ACHN (cell line): Measurements from ENCODE around the gene KXD1.
"Not testable (repeated sequence)": the region's sequence is repeated elsewhere in the genome, so short reads cannot be mapped to it uniquely, and the experiment has no call there.

Experiments
- DNase-seq: peaks from one replicate; pipeline ENCODE4 v3.0.0-alpha.2; 2015
- in situ Hi-C: cut with HindIII; loops from 2 replicates; pipeline ENCODE4 v1.10.0; 2017; ENCODE audit warnings: low sequenced_read_pairs, low pct_ligation_motif_present, low pct_unique_long_range_greater_than_20kb

The KXD1 gene

GRCh38 chr19:18594096-18594823, 36.6 kb downstream of the KXD1 start:
- in situ Hi-C loops = no loop called here
- DNase-seq = peak; percentile 78

- no peak for DNase-seq
- in situ Hi-C loops = no loop called here
Observed at GRCh38 chr19:18594824-18595373, 37.2 kb downstream of the KXD1 start.

GRCh38 chr19:18595475-18595874, 37.8 kb downstream of the KXD1 start:
- DNase-seq = no peak
- in situ Hi-C loops = no loop called here

GRCh38 chr19:18596752-18597157, 39.1 kb downstream of the KXD1 start:
- in situ Hi-C loops = no loop called here
- no peak for DNase-seq

- no peak for DNase-seq
- in situ Hi-C loops = no loop called here
Observed at GRCh38 chr19:18597809-18598660, 40.4 kb downstream of the KXD1 start.

- in situ Hi-C loops = no loop called here
- no peak for DNase-seq
Observed at GRCh38 chr19:18599485-18599884, 41.8 kb downstream of the KXD1 start.

- in situ Hi-C loops, DNase-seq: not testable (repeated sequence)
Observed at GRCh38 chr19:18600692-18601397, 43.2 kb downstream of the KXD1 start.

GRCh38 chr19:18601875-18602274, 44.2 kb downstream of the KXD1 start:
- in situ Hi-C loops = no loop called here
- no peak for DNase-seq

- peak; percentile 33 for DNase-seq
- in situ Hi-C loops = no loop called here
Observed at GRCh38 chr19:18603255-18603957, 45.7 kb downstream of the KXD1 start.

GRCh38 chr19:18603958-18604819, 46.5 kb downstream of the KXD1 start:
- in situ Hi-C loops = no loop called here
- no peak for DNase-seq

GRCh38 chr19:18604820-18605159, 47.1 kb downstream of the KXD1 start:
- no peak for DNase-seq
- in situ Hi-C loops = no loop called here

GRCh38 chr19:18605196-18605545, 47.5 kb downstream of the KXD1 start:
- in situ Hi-C loops = no loop called here
- no peak for DNase-seq

GRCh38 chr19:18605546-18606280, 48.0 kb downstream of the KXD1 start:
- DNase-seq = no peak
- in situ Hi-C loops = no loop called here

GRCh38 chr19:18606281-18607225, 48.9 kb downstream of the KXD1 start, which contains the start of gene CRLF1:
Gene CRLF1 (minus strand): TSS chr19:18606799. CDS start chr19:18606656, 143 bp downstream.
- in situ Hi-C loops = no loop called here
- DNase-seq = no peak

- in situ Hi-C loops = no loop called here
- DNase-seq = no peak
Observed at GRCh38 chr19:18607226-18608101, 49.8 kb downstream of the KXD1 start.
